Measurements from ENCODE around the gene SPATA21. TPM values are rescaled to one million over a fixed set of nuclear protein-coding genes. Genes with fewer than 3 reads are reported as not detected.

The SPATA21 gene
- total RNA-seq, 1 experiment from 2014 or later: not detected

DNA sequence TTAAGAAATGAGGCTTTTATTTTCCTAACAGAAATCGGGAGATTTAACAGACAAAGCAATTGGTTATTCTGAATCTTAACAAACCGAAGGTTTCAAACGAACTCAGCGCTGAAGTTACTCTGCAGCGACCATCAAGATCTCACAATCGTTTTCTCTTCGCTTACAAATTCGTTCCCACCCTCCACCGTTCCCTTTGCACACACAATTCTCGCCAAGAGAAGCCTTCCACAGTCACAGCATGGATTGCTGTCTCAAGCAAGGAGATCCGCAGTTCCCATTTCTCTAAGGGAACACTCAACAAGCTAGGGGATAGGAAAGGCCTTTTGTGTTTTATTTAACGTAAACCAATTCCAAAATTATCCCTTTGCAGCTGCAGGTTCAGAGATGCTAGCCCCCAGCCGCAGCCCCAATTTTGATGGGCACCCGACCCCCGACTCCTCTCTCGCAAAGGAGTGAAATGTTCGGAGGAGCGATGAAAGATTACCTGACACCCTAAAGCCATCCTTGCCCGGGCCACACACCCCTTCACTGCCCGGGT, 85.7 kb downstream of the SPATA21 start:
- peak; percentile 47 for DNase-seq (ENCODE audit: low spot score)

DNA sequence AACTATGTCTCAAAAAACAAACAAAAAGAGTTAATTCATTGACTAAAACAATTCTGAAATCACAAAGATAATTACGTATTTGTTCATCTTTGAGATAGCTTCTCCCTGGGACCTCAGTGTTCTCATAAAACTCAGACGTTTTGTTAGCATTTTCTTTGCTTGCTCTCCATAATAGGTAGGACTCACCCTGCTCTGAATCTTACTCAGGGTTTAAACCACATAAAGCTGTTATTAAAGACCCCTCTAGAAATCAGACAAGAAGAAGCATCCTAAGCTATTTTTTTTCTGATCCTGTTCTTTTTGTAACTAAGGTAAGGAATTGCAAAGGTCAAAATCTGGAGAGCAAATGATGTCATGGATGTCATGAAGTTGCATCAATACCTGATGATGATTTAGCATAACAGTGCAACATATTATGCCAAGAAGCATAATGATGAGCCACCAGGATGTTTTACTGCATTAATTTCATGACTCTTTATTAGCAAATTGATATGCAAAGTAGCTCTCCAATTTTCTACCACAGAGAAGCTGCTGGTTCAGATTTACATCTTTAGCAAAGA, 87.3 kb downstream of the SPATA21 start:
- no peak for DNase-seq (ENCODE audit: low spot score)

Other genes starting within 250 kb of the SPATA21 start
- 15.8 and 15.9 TPM in 2 replicates for gene ARHGEF19, start 224.8 kb downstream of the SPATA21 start, total RNA-seq (2014; rRNA removed; shearing (Covaris generic))
- 16.3 and 25.7 TPM in 2 replicates for gene CPLANE2, start 200.2 kb downstream of the SPATA21 start, total RNA-seq (2014; rRNA removed; shearing (Covaris generic))
- 10.8 and 16.3 TPM in 2 replicates for gene FBXO42, start 84.9 kb downstream of the SPATA21 start, total RNA-seq (2014; rRNA removed; shearing (Covaris generic))
- gene SZRD1, start 70.2 kb downstream of the SPATA21 start, total RNA-seq (2014; rRNA removed; shearing (Covaris generic)): 92.5 and 108 TPM in 2 replicates
- 55.0 and 72.1 TPM in 2 replicates for gene NECAP2, start 3.3 kb upstream of the SPATA21 start, total RNA-seq (2014; rRNA removed; shearing (Covaris generic))
- under 0.01 TPM in 2 replicates for gene RNU1-1, start 76.9 kb upstream of the SPATA21 start, total RNA-seq (2014; rRNA removed; shearing (Covaris generic))
- gene NBPF1, start 176.1 kb upstream of the SPATA21 start, total RNA-seq (2014; rRNA removed; shearing (Covaris generic)): 5.1 and 6.2 TPM in 2 replicates
- under 0.01 TPM in 2 replicates for gene RNU1-3, start 229.5 kb upstream of the SPATA21 start, total RNA-seq (2014; rRNA removed; shearing (Covaris generic))

All from HT-29 (cell line).